VCaP (cell line): ENCODE measurements around the gene EEF1A2.

Experiments used
- H3K27ac ChIP-seq: fragments of 450-650 bp; 2 replicates; pipeline ENCODE4 v1.5.1; 2017
- TF ChIP-seq, protein P1 (sequence below): fragments of 450-650 bp; conservative IDR thresholded peaks from 2 replicates; pipeline ENCODE4 v1.5.1; 2017; ENCODE audit warnings: mild to moderate bottlenecking, moderate library complexity

The EEF1A2 gene

DNA sequence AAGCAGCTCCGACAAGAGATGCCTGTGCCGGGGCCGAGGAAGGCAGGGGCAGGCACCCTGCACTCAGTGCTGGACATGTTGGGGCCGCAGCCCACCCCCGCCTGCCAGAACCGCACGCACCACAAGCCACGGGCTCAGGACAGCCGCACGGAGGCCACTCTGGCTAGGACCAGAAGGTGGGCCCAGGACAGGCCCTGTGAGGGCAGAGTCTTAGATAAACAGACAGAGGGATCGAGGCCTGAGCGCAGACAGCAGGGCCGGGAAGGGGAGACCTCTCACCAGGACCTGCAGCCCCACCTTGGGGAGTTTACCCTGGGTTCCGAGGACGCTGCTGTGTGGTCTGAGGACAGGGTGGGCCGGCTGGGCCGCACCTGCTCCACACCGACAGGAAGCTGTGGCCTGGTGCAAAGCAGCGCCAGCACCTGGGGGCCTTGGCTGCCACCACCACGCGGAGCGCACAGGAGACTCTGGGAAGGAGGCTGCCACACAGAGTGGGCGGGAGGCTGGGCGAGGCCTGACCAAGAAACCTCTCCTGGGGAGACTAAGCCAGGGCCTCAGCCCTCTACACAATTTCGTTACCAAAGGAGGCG, 58.4 kb downstream of the EEF1A2 start:
- H3K27ac ChIP-seq, result no peak overlapping the region
- TF ChIP-seq, protein P1, sequence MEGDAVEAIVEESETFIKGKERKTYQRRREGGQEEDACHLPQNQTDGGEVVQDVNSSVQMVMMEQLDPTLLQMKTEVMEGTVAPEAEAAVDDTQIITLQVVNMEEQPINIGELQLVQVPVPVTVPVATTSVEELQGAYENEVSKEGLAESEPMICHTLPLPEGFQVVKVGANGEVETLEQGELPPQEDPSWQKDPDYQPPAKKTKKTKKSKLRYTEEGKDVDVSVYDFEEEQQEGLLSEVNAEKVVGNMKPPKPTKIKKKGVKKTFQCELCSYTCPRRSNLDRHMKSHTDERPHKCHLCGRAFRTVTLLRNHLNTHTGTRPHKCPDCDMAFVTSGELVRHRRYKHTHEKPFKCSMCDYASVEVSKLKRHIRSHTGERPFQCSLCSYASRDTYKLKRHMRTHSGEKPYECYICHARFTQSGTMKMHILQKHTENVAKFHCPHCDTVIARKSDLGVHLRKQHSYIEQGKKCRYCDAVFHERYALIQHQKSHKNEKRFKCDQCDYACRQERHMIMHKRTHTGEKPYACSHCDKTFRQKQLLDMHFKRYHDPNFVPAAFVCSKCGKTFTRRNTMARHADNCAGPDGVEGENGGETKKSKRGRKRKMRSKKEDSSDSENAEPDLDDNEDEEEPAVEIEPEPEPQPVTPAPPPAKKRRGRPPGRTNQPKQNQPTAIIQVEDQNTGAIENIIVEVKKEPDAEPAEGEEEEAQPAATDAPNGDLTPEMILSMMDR, result no peak

DNA sequence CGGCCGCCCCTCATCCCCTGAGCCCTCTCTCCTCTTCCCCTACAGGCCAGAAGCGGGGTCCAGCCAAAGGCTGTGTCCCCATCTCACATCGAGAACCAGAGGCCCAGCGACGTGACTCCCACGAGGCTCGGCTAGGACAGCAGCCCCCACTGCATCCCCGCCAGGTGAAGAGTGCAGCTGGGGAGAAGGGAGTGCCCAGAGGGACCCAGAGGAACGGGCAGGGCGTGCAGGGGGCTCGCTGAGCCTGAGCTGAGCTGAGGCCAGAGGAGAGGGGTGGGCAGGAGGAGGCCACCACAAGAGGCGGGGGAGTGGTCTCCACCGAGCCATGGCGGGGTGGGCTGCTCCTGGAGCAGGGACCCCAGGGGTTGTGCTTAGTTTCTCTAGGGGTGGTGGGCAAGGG, 59.0 kb downstream of the EEF1A2 start:
- TF ChIP-seq, protein P1, result no peak
- H3K27ac ChIP-seq, result no peak overlapping the region

DNA sequence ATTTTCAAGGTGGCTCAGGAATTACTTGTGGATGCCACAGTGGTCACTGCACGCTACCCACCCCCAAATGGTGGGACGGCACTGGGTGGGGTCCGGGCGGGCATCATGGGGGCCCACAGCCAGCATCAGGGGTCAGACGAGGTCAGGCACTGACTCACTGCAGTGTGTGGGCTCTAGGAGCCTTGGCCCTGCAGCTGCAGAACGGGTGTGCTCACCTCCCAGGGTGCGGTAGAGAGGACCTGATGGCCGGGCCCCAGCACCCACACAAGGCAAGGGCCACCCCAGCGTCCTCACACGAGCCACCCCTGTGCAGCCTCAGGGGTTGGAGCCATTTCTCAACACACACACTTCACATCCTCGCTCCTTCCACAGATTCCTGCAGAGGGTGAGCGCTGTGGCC, 60.8 kb downstream of the EEF1A2 start:
- no peak overlapping the region for H3K27ac ChIP-seq
- TF ChIP-seq, protein P1, result no peak
